Measurements from ENCODE around the gene RPS25. TPM values are rescaled to one million over a fixed set of nuclear protein-coding genes. Genes with fewer than 3 reads are reported as not detected.

The RPS25 gene
- polyA plus RNA-seq, 1 of the 3 experiments (the other 2 are of a cell fraction), result 2,688 TPM

DNA sequence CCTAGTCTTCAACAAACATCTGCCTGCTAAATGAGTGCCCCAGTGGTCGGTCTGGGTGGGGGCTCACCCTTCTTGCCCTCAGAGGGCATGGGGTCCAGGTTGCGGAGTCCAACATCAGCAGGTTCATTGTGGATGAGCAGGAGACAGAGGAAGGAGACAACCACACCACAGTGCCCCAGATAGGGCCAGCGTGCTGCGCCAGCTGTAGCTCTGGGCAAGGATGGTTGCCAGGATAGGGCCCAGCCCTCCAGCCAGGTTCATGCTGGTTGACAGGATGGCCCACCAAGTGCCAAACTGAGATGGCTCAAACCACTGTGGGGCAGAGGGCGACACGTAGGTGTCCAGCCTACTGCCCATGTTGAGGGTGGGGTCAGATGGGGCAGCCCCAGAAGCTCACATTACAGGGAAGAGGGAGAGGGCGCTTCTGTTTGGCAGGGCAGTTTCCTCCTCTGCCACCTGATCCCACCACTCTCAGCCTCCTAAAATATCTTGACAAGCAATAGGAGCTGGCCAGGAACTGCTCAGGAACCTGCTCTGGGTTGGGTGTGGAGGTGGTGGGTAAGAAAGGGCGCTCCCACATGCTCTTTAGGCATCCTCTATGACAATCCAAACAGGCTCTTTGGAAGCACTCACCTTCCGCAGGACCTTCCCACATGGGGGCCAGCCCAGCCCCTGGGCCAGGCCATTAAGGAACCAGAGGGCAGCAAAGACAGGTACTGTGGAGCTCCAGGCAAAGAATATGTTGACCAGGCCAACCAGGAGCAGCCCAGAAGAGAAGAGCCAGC is 9.6 kb upstream of the RPS25 start:
- Histone ChIP-seq H3K4me2 (no peak overlapping the region), H3F3A (replicated peaks; ENCODE audit: insufficient read depth) (peaks cover 12% of the 10 kb centered on the region), H3K4me1 (ENCODE audit: control insufficient read depth in 1 of 2, insufficient read depth in 2 of 2, low read depth in 1 of 2, low read length in 1 of 2) (peaks cover 12 to 15% of the 10 kb centered on the region in 2 experiments; a peak in 3 of 4 replicates), H3K9me3 (no peaks in the 10 kb centered on the region), H3K36me3 (replicated peaks in 1 of 2; ENCODE audit: control insufficient read depth in 1 of 2, insufficient read depth in 2 of 2, low read length in 1 of 2) (peaks cover 12 to 34% of the 10 kb centered on the region in 2 experiments), H3K4me3 (ENCODE audit: low read depth in 2 of 2, low read length in 1 of 2) (no peak overlapping the region), H3K9ac (no peak overlapping the region), H3K9me2 (no peaks in the 10 kb centered on the region), H3K79me2 (ENCODE audit: insufficient read depth) (no peaks in the 10 kb centered on the region), H3K27me3 (ENCODE audit: insufficient read depth) (no peaks in the 10 kb centered on the region), H3K27ac (ENCODE audit: low read depth in 2 of 2, low read length in 1 of 2) (no peak overlapping the region), H4K20me1 (ENCODE audit: insufficient read depth) (no peaks in the 10 kb centered on the region), H2AFZ (ENCODE audit: low read depth) (no peak overlapping the region)
- DNase-seq, result no peak
- TF ChIP-seq RCOR1 (IDR thresholded peaks at IDR 0.05; ENCODE audit: low read length) (no peak), SMC3 (IDR thresholded peaks at IDR 0.05; ENCODE audit: low read depth, low read length) (no peak), NRF1 (IDR thresholded peaks at IDR 0.05; ENCODE audit: low read depth, low read length) (no peak), TAF1 (IDR thresholded peaks at IDR 0.05; ENCODE audit: borderline replicate concordance, low read depth, low read length) (no peak), FOXJ3 (CRISPR knock-in tag; IDR thresholded peaks at IDR 0.05) (no peak), SIN3A (IDR thresholded peaks at IDR 0.05; ENCODE audit: borderline replicate concordance, low read depth, low read length) (no peak), GABPA (IDR thresholded peaks at IDR 0.05; ENCODE audit: low read depth) (no peak), RXRA (IDR thresholded peaks at IDR 0.05; ENCODE audit: borderline replicate concordance, low read depth) (no peak), ELF1 (IDR thresholded peaks at IDR 0.05) (no peak), MEF2A (IDR thresholded peaks at IDR 0.05; ENCODE audit: borderline replicate concordance, low read depth) (no peak), MXI1 (IDR thresholded peaks at IDR 0.05; ENCODE audit: low read depth, low read length) (no peak)
- TF ChIP-seq, protein P1, sequence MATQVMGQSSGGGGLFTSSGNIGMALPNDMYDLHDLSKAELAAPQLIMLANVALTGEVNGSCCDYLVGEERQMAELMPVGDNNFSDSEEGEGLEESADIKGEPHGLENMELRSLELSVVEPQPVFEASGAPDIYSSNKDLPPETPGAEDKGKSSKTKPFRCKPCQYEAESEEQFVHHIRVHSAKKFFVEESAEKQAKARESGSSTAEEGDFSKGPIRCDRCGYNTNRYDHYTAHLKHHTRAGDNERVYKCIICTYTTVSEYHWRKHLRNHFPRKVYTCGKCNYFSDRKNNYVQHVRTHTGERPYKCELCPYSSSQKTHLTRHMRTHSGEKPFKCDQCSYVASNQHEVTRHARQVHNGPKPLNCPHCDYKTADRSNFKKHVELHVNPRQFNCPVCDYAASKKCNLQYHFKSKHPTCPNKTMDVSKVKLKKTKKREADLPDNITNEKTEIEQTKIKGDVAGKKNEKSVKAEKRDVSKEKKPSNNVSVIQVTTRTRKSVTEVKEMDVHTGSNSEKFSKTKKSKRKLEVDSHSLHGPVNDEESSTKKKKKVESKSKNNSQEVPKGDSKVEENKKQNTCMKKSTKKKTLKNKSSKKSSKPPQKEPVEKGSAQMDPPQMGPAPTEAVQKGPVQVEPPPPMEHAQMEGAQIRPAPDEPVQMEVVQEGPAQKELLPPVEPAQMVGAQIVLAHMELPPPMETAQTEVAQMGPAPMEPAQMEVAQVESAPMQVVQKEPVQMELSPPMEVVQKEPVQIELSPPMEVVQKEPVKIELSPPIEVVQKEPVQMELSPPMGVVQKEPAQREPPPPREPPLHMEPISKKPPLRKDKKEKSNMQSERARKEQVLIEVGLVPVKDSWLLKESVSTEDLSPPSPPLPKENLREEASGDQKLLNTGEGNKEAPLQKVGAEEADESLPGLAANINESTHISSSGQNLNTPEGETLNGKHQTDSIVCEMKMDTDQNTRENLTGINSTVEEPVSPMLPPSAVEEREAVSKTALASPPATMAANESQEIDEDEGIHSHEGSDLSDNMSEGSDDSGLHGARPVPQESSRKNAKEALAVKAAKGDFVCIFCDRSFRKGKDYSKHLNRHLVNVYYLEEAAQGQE (IDR thresholded peaks at IDR 0.05; ENCODE audit: low read depth, low read length), result no peak
- TF ChIP-seq, protein P2, sequence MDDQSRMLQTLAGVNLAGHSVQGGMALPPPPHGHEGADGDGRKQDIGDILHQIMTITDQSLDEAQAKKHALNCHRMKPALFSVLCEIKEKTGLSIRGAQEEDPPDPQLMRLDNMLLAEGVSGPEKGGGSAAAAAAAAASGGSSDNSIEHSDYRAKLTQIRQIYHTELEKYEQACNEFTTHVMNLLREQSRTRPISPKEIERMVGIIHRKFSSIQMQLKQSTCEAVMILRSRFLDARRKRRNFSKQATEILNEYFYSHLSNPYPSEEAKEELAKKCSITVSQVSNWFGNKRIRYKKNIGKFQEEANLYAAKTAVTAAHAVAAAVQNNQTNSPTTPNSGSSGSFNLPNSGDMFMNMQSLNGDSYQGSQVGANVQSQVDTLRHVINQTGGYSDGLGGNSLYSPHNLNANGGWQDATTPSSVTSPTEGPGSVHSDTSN (IDR thresholded peaks at IDR 0.05), result no peak
- WGBS (ENCODE audit: low lambda C conversion rate), result 97% methylated on average over 5 of the region's 9 CpGs
- POLR2A ChIA-PET, result no interaction called here
- CTCF ChIA-PET, result interaction anchor here (0.7 to 3.0 kb wide), 6 partner anchors 8 to 296 kb away, joined by 3 to 16 read pairs (median 3); partner anchors contain the start of genes RPS25 and TRAPPC4

All from SK-N-SH (cell line).